Measurements from ENCODE around the gene IMP4. TPM values are rescaled to one million over a fixed set of nuclear protein-coding genes. Genes with fewer than 3 reads are reported as not detected.

Gene IMP4
- total RNA-seq, 6 donors from 2014 or later: 45.6 to 118 (median 63.0) TPM

GRCh38 chr2:130336877-130337734 lies 5.6 kb upstream of the IMP4 start:
- Histone ChIP-seq H3K9me3 (no peaks in the 10 kb centered on the region), H3K4me3 (peak overlapping the region in 3 of 4 donors; percentile 30 to 41 (median 31)), H3K27me3 (no peaks in the 10 kb centered on the region), H3K36me3 (peaks cover 5 to 22% (median 11%) of the 10 kb centered on the region in 4 donors), H3K27ac (peak overlapping the region in 3 of 4 donors; percentile 8 to 46 (median 8)), H3K4me1 (peaks cover 8 to 20% (median 10%) of the 10 kb centered on the region in 4 donors)
- ATAC-seq (ENCODE audit: low FRiP score in 2 of 2) (peak; percentile 36 to 77), DNase-seq (peak; percentile 59 to 80)
- 32 to 41% methylated on average over 22 to 29 of the region's 29 CpGs for WGBS, 2 donors
- TF ChIP-seq POLR2A (IDR thresholded peaks at IDR 0.05): peak in 1 of 4 donors; percentile 12
- no peak for TF ChIP-seq POLR2AphosphoS5 (IDR thresholded peaks at IDR 0.05)

GRCh38 chr2:130337735-130338325 lies 4.9 kb upstream of the IMP4 start:
- Histone ChIP-seq H3K27ac (peak overlapping the region in 2 of 4 donors; percentile 8 to 46), H3K9me3 (no peaks in the 10 kb centered on the region), H3K4me1 (peaks cover 6 to 13% (median 9%) of the 10 kb centered on the region in 4 donors), H3K27me3 (no peaks in the 10 kb centered on the region), H3K36me3 (peaks cover 5 to 22% (median 11%) of the 10 kb centered on the region in 4 donors), H3K4me3 (peak overlapping the region in 1 of 4 donors; percentile 41)
- 66 to 75% methylated on average over 8 of the region's 8 CpGs for WGBS, 2 donors
- DNase-seq (no peak), ATAC-seq (ENCODE audit: low FRiP score in 2 of 2) (no peak)
- TF ChIP-seq POLR2A (IDR thresholded peaks at IDR 0.05) (no peak), EP300 (IDR thresholded peaks at IDR 0.05) (no peak)

GRCh38 chr2:130338793-130339345 lies 3.8 kb upstream of the IMP4 start:
- Histone ChIP-seq H3K27ac (no peak overlapping the region), H3K9me3 (no peaks in the 10 kb centered on the region), H3K27me3 (no peaks in the 10 kb centered on the region), H3K4me3 (no peak overlapping the region), H3K4me1 (peaks cover 13 to 21% (median 16%) of the 10 kb centered on the region in 4 donors), H3K36me3 (peaks cover 5 to 22% (median 11%) of the 10 kb centered on the region in 4 donors)
- WGBS, 2 donors: 93 to 94% methylated on average over 12 of the region's 12 CpGs
- TF ChIP-seq CTCF (IDR thresholded peaks at IDR 0.05): no peak
- no peak for TF ChIP-seq EP300 (IDR thresholded peaks at IDR 0.05)
- no peak for TF ChIP-seq POLR2AphosphoS5 (IDR thresholded peaks at IDR 0.05)
- DNase-seq (peak in 1 of 2 donors; percentile 36), ATAC-seq (ENCODE audit: low FRiP score in 2 of 2) (no peak)

GRCh38 chr2:130339885-130340745 lies 2.6 kb upstream of the IMP4 start:
- Histone ChIP-seq H3K4me1 (peaks cover 17 to 26% (median 20%) of the 10 kb centered on the region in 4 donors), H3K4me3 (no peak overlapping the region), H3K27ac (no peak overlapping the region), H3K9me3 (no peaks in the 10 kb centered on the region), H3K27me3 (no peaks in the 10 kb centered on the region), H3K36me3 (peaks cover 11 to 29% (median 18%) of the 10 kb centered on the region in 4 donors)
- TF ChIP-seq POLR2AphosphoS5 (IDR thresholded peaks at IDR 0.05): no peak
- no peak for DNase-seq
- WGBS, 2 donors: 94 to 96% methylated on average over 10 of the region's 10 CpGs
- ATAC-seq (ENCODE audit: low FRiP score in 2 of 2): no peak

GRCh38 chr2:130341562-130342019 lies 1.1 kb upstream of the IMP4 start:
- no peak for TF ChIP-seq EP300 (IDR thresholded peaks at IDR 0.05)
- no peak for TF ChIP-seq POLR2AphosphoS5 (IDR thresholded peaks at IDR 0.05)
- TF ChIP-seq POLR2A (IDR thresholded peaks at IDR 0.05): no peak
- TF ChIP-seq CTCF (IDR thresholded peaks at IDR 0.05): no peak
- Histone ChIP-seq H3K27me3 (no peaks in the 10 kb centered on the region), H3K4me3 (peak overlapping the region; percentile 69 to 89 (median 76)), H3K36me3 (peaks cover 26 to 44% (median 32%) of the 10 kb centered on the region in 4 donors), H3K4me1 (peaks cover 17 to 26% (median 20%) of the 10 kb centered on the region in 4 donors), H3K9me3 (no peaks in the 10 kb centered on the region), H3K27ac (peak overlapping the region; percentile 86 to 94 (median 90))
- peak in 1 of 2 donors; percentile 61 for DNase-seq
- no peak for ATAC-seq (ENCODE audit: low FRiP score in 2 of 2)
- 2 to 4% methylated on average over 5 to 19 of the region's 24 CpGs for WGBS, 2 donors
